Transverse colon (tissue), 4 donors: ENCODE data around the gene UTRN. TPM values are rescaled to one million over a fixed set of nuclear protein-coding genes. Genes with fewer than 3 reads are reported as not detected.

Experiments used
- DNase-seq: peaks from one replicate; pipeline ENCODE4 v3.0.0-alpha.2; 2019
- H3K27ac ChIP-seq, 4 donors: fragments of 200-600 bp; sonication (generic); 2 replicates each; pipeline ENCODE4 v1.5.1; 2016 to 2018; ENCODE audit warnings: inconsistent platforms in 4 of 4
- H3K27me3 ChIP-seq: fragments of 200-600 bp; sonication (generic); 2 replicates; pipeline ENCODE4 v1.5.1; 2017; ENCODE audit warnings: inconsistent platforms
- H3K36me3 ChIP-seq, 4 donors: fragments of 200-600 bp; sonication (generic); 2 replicates each; pipeline ENCODE4 v1.5.1; 2017 to 2019; ENCODE audit warnings: inconsistent platforms in 4 of 4
- H3K4me1 ChIP-seq, 4 donors: fragments of 200-600 bp; sonication (generic); 2 replicates each; pipeline ENCODE4 v1.5.1; 2017 to 2020; ENCODE audit warnings: inconsistent platforms in 4 of 4
- H3K4me3 ChIP-seq, 4 donors: fragments of 200-600 bp; sonication (generic); 1 replicate in 1 of 4; 2 replicates in 3 of 4; pipeline versions ENCODE4 v1.5.1 to v1.6.1; 2017 to 2019; ENCODE audit warnings: inconsistent platforms in 4 of 4
- H3K9me3 ChIP-seq, 2 donors: fragments of 200-600 bp; sonication (generic); 2 replicates each; pipeline ENCODE4 v1.5.1; 2017 to 2019; ENCODE audit warnings: inconsistent platforms in 2 of 2
- EP300 ChIP-seq: sonication (generic); formaldehyde crosslinking; IDR thresholded peaks from one replicate; pipeline ENCODE4 v1.6.1; 2017; ENCODE audit warnings: antibody characterized with exemption, low read depth
- POLR2A ChIP-seq: fragments of 450-650 bp; IDR thresholded peaks from one replicate; pipeline ENCODE4 v1.6.1; 2016; ENCODE audit warnings: antibody characterized with exemption, mild to moderate bottlenecking, moderate library complexity
- POLR2AphosphoS5 ChIP-seq, 3 donors: sonication (generic); formaldehyde crosslinking; IDR thresholded peaks; one replicate each; pipeline ENCODE4 v1.6.1; 2016; ENCODE audit warnings: antibody characterized with exemption in 3 of 3
- WGBS, 2 donors: methylation state at CpG; one replicate each; pipeline ENCODE4 v1.1.5; 2018; ENCODE audit warnings: low coverage in 1 of 2; 5-methylcytosine and 5-hydroxymethylcytosine counted together
- in situ Hi-C, 4 donors: fragments of 200-750 bp; cut with MboI; loops; one replicate each; pipeline versions ENCODE4 v1.15.0 to v1.15.1; 2017; ENCODE audit warnings: low sequenced_read_pairs in 3 of 4, low pct_ligation_motif_present in 1 of 4, low pct_unique_long_range_greater_than_20kb in 1 of 4
- intact Hi-C: fragments of 100-400 bp; cut with DNase I; formaldehyde crosslinking; loops from one replicate; pipeline ENCODE4 v1.15.1; 2023; ENCODE audit warnings: low total_unique reads
- total RNA-seq, 4 donors: library from RNA; depleted of rRNA; stranded (reverse); fragments of >200 nt; gene quantifications; one replicate each; pipeline ENCODE4 v1.1.0, GENCODE V29; 2016
- TF ChIP-seq, protein P1 (sequence below), 5 experiments: fragments of 200-600 bp in 3 of 5; fragments of 450-650 bp in 2 of 5; sonication (generic) in 3 of 5; IDR thresholded peaks; 1 replicate in 2 of 5; 2 replicates in 3 of 5; pipeline ENCODE4 v1.5.1; 2016 to 2017; ENCODE audit warnings: antibody characterized with exemption in 5 of 5, inconsistent platforms in 3 of 5, mild to moderate bottlenecking in 2 of 5, moderate library complexity in 1 of 5

Gene UTRN
- total RNA-seq, 4 donors from 2014 or later = 42.3 to 134 (median 94.1) TPM

DNA sequence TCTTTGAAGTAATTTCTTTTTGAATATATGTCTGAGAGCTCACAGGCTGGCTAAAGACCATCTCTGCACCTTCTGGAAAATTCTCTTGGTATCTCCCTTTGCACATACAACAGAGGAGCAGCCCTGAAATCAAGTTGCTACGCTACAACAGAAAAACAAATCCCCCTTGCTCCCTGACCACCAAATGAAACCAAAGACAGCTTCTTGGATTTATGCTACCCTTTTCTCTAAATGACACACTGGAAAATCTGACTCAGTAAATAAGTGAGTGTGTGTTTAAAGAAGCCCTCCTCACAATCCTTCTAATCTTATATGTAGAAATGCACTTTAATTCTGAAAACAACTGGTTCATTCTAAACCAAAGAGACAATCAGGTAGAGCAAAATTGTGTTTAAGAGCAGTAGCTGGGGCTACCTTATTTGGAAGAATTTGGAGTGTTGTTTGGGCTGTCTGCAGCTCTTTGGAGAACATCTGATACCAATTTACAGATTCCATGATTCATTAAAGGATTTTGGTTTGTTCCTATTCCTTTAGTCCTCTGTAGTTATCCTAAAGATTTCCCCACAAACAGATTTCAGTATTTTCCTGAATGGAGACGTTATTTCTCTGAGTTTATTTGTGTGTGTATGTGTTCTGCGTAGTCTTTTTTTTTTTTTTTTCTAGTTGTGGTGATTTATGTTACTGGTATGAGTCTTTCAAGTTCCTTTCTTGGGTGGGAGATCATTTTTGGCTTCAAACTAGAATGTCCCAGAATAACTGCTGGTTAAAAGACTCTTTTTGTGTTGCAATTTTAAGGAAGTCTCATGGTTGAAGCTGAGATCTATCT is 36.4 kb upstream of the UTRN start:
- no peak for DNase-seq
- H3K4me3 ChIP-seq = no peak overlapping the region
- no peaks in the 10 kb centered on the region for H3K9me3 ChIP-seq
- H3K4me1 ChIP-seq = no peaks in the 10 kb centered on the region
- no peaks in the 10 kb centered on the region for H3K36me3 ChIP-seq
- no peaks in the 10 kb centered on the region for H3K27me3 ChIP-seq
- intact Hi-C loops = loop anchor here (10.0 kb wide), 1 partner anchor 364 kb away; no protein-coding TSS in a partner anchor
- in situ Hi-C loops = no loop called here
- TF ChIP-seq EP300 (no peak), POLR2AphosphoS5 (IDR thresholded peaks at IDR 0.05) (no peak), POLR2A (no peak)
- TF ChIP-seq, protein P1, sequence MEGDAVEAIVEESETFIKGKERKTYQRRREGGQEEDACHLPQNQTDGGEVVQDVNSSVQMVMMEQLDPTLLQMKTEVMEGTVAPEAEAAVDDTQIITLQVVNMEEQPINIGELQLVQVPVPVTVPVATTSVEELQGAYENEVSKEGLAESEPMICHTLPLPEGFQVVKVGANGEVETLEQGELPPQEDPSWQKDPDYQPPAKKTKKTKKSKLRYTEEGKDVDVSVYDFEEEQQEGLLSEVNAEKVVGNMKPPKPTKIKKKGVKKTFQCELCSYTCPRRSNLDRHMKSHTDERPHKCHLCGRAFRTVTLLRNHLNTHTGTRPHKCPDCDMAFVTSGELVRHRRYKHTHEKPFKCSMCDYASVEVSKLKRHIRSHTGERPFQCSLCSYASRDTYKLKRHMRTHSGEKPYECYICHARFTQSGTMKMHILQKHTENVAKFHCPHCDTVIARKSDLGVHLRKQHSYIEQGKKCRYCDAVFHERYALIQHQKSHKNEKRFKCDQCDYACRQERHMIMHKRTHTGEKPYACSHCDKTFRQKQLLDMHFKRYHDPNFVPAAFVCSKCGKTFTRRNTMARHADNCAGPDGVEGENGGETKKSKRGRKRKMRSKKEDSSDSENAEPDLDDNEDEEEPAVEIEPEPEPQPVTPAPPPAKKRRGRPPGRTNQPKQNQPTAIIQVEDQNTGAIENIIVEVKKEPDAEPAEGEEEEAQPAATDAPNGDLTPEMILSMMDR (IDR thresholded peaks at IDR 0.05) = no peak
- no peak overlapping the region for H3K27ac ChIP-seq
- WGBS, 2 donors = 69 to 79% methylated on average over 2 to 3 of the region's 3 CpGs

DNA sequence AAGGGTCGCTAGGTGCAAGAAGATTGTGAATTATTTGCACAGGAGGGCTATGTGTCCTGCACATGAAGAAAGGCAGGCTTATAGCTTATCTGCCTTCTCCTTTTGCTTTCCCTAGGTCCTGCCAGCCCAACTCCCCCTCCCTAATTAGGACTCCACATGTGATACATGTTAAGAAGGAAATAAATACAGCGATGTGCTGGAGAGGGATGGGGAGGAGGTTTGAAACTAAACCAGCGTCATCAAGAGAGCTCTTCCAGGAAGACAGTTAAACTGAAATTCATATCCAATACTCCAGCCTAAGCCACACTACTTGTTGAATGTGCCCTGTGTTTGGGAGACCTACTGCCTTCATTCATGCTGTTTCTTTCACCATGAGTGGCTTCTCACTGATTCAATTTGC is 34.9 kb upstream of the UTRN start:
- no peak for DNase-seq

DNA sequence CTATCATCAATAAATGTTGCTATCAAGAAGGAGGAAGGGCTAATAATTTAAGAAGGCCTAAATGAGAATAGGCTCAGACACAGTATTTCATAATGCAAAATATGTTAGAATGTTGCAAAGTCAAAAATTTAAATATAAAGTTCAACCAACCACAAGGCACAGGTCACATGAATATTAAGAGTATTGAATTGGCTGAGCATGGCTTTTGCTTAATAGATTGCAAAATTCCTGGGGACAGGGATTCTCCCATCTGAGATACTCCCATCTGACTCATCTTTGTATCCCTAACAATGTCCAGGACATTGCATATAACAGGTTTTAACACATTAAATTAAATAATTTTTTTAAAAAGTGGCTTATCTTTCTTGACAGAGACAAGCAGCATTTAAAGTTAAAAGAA is 32.9 kb upstream of the UTRN start:
- no peaks in the 10 kb centered on the region for H3K9me3 ChIP-seq
- H3K4me3 ChIP-seq = no peak overlapping the region
- in situ Hi-C loops = no loop called here
- no peaks in the 10 kb centered on the region for H3K36me3 ChIP-seq
- no peaks in the 10 kb centered on the region for H3K27me3 ChIP-seq
- intact Hi-C loops = no loop called here
- DNase-seq = no peak
- H3K27ac ChIP-seq = no peak overlapping the region
- no peaks in the 10 kb centered on the region for H3K4me1 ChIP-seq
- TF ChIP-seq EP300 = no peak
- TF ChIP-seq, protein P1 (IDR thresholded peaks at IDR 0.05) = no peak
- no peak for TF ChIP-seq POLR2A
- no peak for TF ChIP-seq POLR2AphosphoS5 (IDR thresholded peaks at IDR 0.05)

More for the DNA sequence above, 34.9 kb upstream of the UTRN start:
- Histone ChIP-seq H3K27me3 (no peaks in the 10 kb centered on the region), H3K9me3 (no peaks in the 10 kb centered on the region), H3K4me1 (no peaks in the 10 kb centered on the region), H3K4me3 (no peak overlapping the region), H3K27ac (no peak overlapping the region), H3K36me3 (no peaks in the 10 kb centered on the region)
- WGBS, 2 donors = 63 to 77% methylated on average over 3 of the region's 3 CpGs
- in situ Hi-C loops = no loop called here
- TF ChIP-seq EP300 (no peak), POLR2A (no peak), POLR2AphosphoS5 (IDR thresholded peaks at IDR 0.05) (no peak)
- TF ChIP-seq, protein P1 (IDR thresholded peaks at IDR 0.05) = no peak
- intact Hi-C loops = no loop called here

DNA sequence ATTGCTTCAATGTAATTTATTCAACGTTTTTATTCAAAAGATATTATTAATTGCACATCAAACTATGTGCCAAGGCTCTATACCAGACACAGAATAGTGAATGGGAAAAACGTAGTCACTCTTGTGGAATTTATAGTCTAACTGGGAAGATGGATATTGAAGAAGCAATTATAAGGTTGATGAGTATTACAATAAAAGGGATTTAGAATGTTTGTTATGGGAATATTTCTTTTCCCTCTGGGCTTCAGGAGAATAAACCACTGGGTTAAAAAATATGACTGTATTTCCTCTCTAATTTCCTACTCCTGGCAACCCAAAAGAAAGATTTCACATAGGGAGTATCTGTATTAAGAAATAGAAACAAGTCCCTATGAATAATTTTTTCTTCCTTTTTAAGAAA is 25.1 kb upstream of the UTRN start:
- no peak for DNase-seq
- H3K9me3 ChIP-seq = no peaks in the 10 kb centered on the region
- intact Hi-C loops (no loop called here), in situ Hi-C loops (no loop called here)
- no peak overlapping the region for H3K4me3 ChIP-seq
- H3K4me1 ChIP-seq = peaks cover 0 to 9% (median 2%) of the 10 kb centered on the region in 4 donors
- H3K36me3 ChIP-seq = no peaks in the 10 kb centered on the region
- no peaks in the 10 kb centered on the region for H3K27me3 ChIP-seq
- H3K27ac ChIP-seq = no peak overlapping the region
- WGBS, 2 donors = 37 to 45% methylated on average over 2 of the region's 2 CpGs
- TF ChIP-seq POLR2AphosphoS5 (IDR thresholded peaks at IDR 0.05) = no peak
- TF ChIP-seq EP300 = no peak
- TF ChIP-seq, protein P1 (IDR thresholded peaks at IDR 0.05) = no peak
- no peak for TF ChIP-seq POLR2A
